Endothelial cell of umbilical vein (primary cell): ENCODE measurements around the gene TNRC6B.

Experiments used
- CTCF ChIP-seq, 2 donors: IDR thresholded peaks; 1 replicate in 1 of 2; 2 replicates in 1 of 2; pipeline ENCODE4 v1.5.1; 2011; ENCODE audit warnings: low read length in 2 of 2, mild to moderate bottlenecking in 2 of 2, moderate library complexity in 2 of 2, control low read depth in 1 of 2, inconsistent platforms in 1 of 2, low read depth in 1 of 2; ENCODE audit not compliant: insufficient read depth in 1 of 2; ENCODE audit errors: extremely low read depth in 1 of 2
- EZH2 ChIP-seq: IDR thresholded peaks from 2 replicates; pipeline ENCODE4 v1.6.1; 2012; ENCODE audit warnings: borderline replicate concordance, low read depth, mild to moderate bottlenecking, moderate library complexity, low read length, inconsistent platforms; ENCODE audit not compliant: severe bottlenecking
- FOS ChIP-seq: IDR thresholded peaks from 2 replicates; pipeline ENCODE4 v1.6.1; 2011; ENCODE audit warnings: mild to moderate bottlenecking, low read length, moderate library complexity, borderline replicate concordance; ENCODE audit not compliant: insufficient read depth
- MAX ChIP-seq: IDR thresholded peaks from 2 replicates; pipeline ENCODE4 v1.6.1; 2011; ENCODE audit not compliant: insufficient read depth, insufficient read length

- TF ChIP-seq CTCF (IDR thresholded peaks at IDR 0.05; ENCODE audit: extremely low read depth in 1 of 2, insufficient read depth in 1 of 2, low read depth in 1 of 2, low read length in 2 of 2) (no peak), FOS (peak; percentile 39), MAX (no peak), EZH2 (no peak)
Measured at GRCh38 chr22:40156001-40156516, 21.7 kb upstream of the TNRC6B start.
